Panc1 (cell line): Measurements from ENCODE around the gene CACNB3.
"Not testable (repeated sequence)": the region's sequence is repeated elsewhere in the genome, so short reads cannot be mapped to it uniquely, and the experiment has no call there.

Experiments
- CTCF ChIP-seq: fragments of 450-650 bp; IDR thresholded peaks from 2 replicates; pipeline ENCODE4 v1.5.1; 2017; ENCODE audit warnings: mild to moderate bottlenecking
- POLR2AphosphoS5 ChIP-seq: IDR thresholded peaks from 2 replicates; pipeline ENCODE4 v1.6.1; 2012; ENCODE audit warnings: mild to moderate bottlenecking, low read depth, low read length, moderate library complexity
- SIN3A ChIP-seq: IDR thresholded peaks from 2 replicates; pipeline ENCODE4 v1.6.1; 2012; ENCODE audit warnings: low read depth, mild to moderate bottlenecking, low read length, moderate library complexity, borderline replicate concordance; ENCODE audit not compliant: insufficient read depth
- TF ChIP-seq, protein P1 (sequence below), 2 experiments: IDR thresholded peaks; 2 replicates each; pipeline ENCODE4 v1.6.1; 2011 to 2012; ENCODE audit warnings: low read depth in 2 of 2, control low read depth in 1 of 2, low read length in 1 of 2, mild to moderate bottlenecking in 1 of 2, moderate library complexity in 1 of 2; ENCODE audit not compliant: insufficient read depth in 1 of 2

DNA sequence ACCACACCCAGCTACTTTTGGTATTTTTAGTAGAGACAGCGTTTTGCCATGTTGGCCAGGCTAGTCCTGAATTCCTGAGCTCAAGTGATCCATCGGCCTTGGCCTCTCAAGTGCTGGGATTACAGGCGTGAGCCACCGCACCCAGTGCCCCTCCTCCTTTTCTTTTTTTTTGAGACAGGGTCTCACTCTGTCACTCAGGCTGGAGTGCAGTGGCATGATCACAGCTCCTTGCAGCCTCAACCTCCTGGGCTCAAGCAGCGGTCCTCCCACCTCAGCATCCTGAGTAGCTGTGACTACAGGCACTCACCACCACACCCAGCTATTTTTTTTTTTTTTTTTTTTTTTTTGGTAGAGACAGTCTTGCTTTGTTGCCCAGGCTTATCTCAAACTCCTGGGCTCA lies 41.9 kb downstream of the CACNB3 start:
- TF ChIP-seq CTCF, POLR2AphosphoS5, SIN3A: not testable (repeated sequence)
- TF ChIP-seq, protein P1, sequence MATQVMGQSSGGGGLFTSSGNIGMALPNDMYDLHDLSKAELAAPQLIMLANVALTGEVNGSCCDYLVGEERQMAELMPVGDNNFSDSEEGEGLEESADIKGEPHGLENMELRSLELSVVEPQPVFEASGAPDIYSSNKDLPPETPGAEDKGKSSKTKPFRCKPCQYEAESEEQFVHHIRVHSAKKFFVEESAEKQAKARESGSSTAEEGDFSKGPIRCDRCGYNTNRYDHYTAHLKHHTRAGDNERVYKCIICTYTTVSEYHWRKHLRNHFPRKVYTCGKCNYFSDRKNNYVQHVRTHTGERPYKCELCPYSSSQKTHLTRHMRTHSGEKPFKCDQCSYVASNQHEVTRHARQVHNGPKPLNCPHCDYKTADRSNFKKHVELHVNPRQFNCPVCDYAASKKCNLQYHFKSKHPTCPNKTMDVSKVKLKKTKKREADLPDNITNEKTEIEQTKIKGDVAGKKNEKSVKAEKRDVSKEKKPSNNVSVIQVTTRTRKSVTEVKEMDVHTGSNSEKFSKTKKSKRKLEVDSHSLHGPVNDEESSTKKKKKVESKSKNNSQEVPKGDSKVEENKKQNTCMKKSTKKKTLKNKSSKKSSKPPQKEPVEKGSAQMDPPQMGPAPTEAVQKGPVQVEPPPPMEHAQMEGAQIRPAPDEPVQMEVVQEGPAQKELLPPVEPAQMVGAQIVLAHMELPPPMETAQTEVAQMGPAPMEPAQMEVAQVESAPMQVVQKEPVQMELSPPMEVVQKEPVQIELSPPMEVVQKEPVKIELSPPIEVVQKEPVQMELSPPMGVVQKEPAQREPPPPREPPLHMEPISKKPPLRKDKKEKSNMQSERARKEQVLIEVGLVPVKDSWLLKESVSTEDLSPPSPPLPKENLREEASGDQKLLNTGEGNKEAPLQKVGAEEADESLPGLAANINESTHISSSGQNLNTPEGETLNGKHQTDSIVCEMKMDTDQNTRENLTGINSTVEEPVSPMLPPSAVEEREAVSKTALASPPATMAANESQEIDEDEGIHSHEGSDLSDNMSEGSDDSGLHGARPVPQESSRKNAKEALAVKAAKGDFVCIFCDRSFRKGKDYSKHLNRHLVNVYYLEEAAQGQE (IDR thresholded peaks at IDR 0.05; ENCODE audit: insufficient read depth in 1 of 2, low read depth in 2 of 2, low read length in 1 of 2) = not testable (repeated sequence)
